ENCODE results near the gene PFAS. TPM values are rescaled to one million over a fixed set of nuclear protein-coding genes. Genes with fewer than 3 reads are reported as not detected.
"Not testable (repeated sequence)": the region's sequence is repeated elsewhere in the genome, so short reads cannot be mapped to it uniquely, and the experiment has no call there.

Gene PFAS
- total RNA-seq, 1 donor from 2014 or later, result 117 TPM

GRCh38 chr17:8210761-8211458 lies 38.2 kb upstream of the PFAS start:
- no peak for TF ChIP-seq CTCF (conservative IDR thresholded peaks at IDR 0.05)
- peak overlapping the region; percentile 94 for H3K27ac Mint-ChIP-seq
- no peaks in the 10 kb centered on the region for H3K9me3 Mint-ChIP-seq
- H3K27me3 Mint-ChIP-seq, result peaks cover 3% of the 10 kb centered on the region
- H3K4me3 Mint-ChIP-seq, result peak overlapping the region; percentile 99
- H3K36me3 Mint-ChIP-seq, result peaks cover 7% of the 10 kb centered on the region
- H3K4me1 Mint-ChIP-seq (ENCODE audit: unreplicated experiment), result peaks cover 9% of the 10 kb centered on the region
- DNase-seq (ENCODE audit: extremely low spot score, unreplicated experiment), result no peak

GRCh38 chr17:8212312-8213180 lies 36.5 kb upstream of the PFAS start:
- Mint-ChIP-seq H3K36me3 (no peaks in the 10 kb centered on the region), H3K4me1 (ENCODE audit: unreplicated experiment) (peaks cover 9% of the 10 kb centered on the region), H3K4me3 (no peak overlapping the region), H3K27ac (no peak overlapping the region), H3K9me3 (no peaks in the 10 kb centered on the region), H3K27me3 (peaks cover 3% of the 10 kb centered on the region)
- DNase-seq (ENCODE audit: extremely low spot score, unreplicated experiment), result no peak
- no peak for TF ChIP-seq CTCF (conservative IDR thresholded peaks at IDR 0.05)

GRCh38 chr17:8214000-8214399 lies 35.1 kb upstream of the PFAS start:
- H3K4me3 Mint-ChIP-seq; H3K9me3 Mint-ChIP-seq; H3K27ac Mint-ChIP-seq; H3K36me3 Mint-ChIP-seq; H3K27me3 Mint-ChIP-seq; DNase-seq (ENCODE audit: extremely low spot score, unreplicated experiment): not testable (repeated sequence)
- peaks cover 15% of the 10 kb centered on the region for H3K4me1 Mint-ChIP-seq (ENCODE audit: unreplicated experiment)

- H3K27ac Mint-ChIP-seq, result peak overlapping the region; percentile 100
- H3K4me3 Mint-ChIP-seq, result peak overlapping the region; percentile 98
- TF ChIP-seq CTCF (conservative IDR thresholded peaks at IDR 0.05), result no peak
- H3K4me1 Mint-ChIP-seq (ENCODE audit: unreplicated experiment), result peaks cover 24% of the 10 kb centered on the region
- peaks cover 25% of the 10 kb centered on the region for H3K27me3 Mint-ChIP-seq
- H3K36me3 Mint-ChIP-seq, result peaks cover 7% of the 10 kb centered on the region
- no peaks in the 10 kb centered on the region for H3K9me3 Mint-ChIP-seq
- DNase-seq (ENCODE audit: extremely low spot score, unreplicated experiment), result peak; percentile 92
Observed at GRCh38 chr17:8220783-8221662, 28.1 kb upstream of the PFAS start.

GRCh38 chr17:8221663-8222379 lies 27.3 kb upstream of the PFAS start:
- no peaks in the 10 kb centered on the region for H3K9me3 Mint-ChIP-seq
- H3K4me1 Mint-ChIP-seq (ENCODE audit: unreplicated experiment), result peaks cover 32% of the 10 kb centered on the region
- H3K4me3 Mint-ChIP-seq, result peak overlapping the region; percentile 98
- peak; percentile 90 for DNase-seq (ENCODE audit: extremely low spot score, unreplicated experiment)
- H3K27ac Mint-ChIP-seq, result peak overlapping the region; percentile 100
- peaks cover 33% of the 10 kb centered on the region for H3K27me3 Mint-ChIP-seq
- H3K36me3 Mint-ChIP-seq, result peaks cover 13% of the 10 kb centered on the region
- TF ChIP-seq CTCF (conservative IDR thresholded peaks at IDR 0.05), result no peak

Data from type B pancreatic cell (in vitro differentiated cells).